Measurements from ENCODE around the gene MED27. TPM values are rescaled to one million over a fixed set of nuclear protein-coding genes. Genes with fewer than 3 reads are reported as not detected.

Gene MED27
- total RNA-seq, 2 donors from 2014 or later: 29.8 to 37.0 TPM

DNA sequence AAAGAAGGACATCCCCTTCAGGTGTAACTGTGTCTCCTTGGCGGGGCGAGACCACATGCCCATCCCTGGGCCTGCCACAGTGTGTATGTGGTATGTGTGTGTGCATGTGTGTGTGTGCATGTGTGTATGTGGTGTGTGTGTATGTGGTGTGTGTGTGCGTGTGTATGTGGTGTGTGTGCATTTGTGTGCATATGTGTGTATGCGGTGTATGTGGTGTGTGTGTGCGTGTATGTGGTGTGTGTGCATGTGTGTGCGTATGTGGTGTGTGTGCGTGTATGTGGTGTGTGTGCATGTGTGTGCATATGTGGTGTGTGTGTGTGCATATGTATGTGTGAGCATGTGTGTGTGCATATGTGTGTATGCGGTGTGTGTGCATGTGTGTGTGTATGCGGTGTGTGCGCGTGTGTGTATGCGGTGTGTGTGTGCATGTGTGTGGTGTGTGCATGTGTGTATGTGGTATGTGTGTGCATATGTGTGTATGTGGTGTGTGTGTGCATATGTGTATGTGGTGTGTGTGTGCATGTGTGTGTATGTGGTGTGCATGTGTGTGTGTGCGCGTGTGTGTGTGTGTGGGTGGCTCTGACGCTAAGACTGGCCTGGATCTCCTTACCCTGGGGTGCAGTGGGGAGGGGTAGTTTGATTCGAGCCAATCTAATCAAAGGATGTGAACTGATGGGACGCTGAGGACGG is 231.9 kb downstream of the MED27 start:
- H3K4me1 ChIP-seq (ENCODE audit: control insufficient read depth, insufficient read depth, low read length): no peaks in the 10 kb centered on the region
- TF ChIP-seq, protein P1, sequence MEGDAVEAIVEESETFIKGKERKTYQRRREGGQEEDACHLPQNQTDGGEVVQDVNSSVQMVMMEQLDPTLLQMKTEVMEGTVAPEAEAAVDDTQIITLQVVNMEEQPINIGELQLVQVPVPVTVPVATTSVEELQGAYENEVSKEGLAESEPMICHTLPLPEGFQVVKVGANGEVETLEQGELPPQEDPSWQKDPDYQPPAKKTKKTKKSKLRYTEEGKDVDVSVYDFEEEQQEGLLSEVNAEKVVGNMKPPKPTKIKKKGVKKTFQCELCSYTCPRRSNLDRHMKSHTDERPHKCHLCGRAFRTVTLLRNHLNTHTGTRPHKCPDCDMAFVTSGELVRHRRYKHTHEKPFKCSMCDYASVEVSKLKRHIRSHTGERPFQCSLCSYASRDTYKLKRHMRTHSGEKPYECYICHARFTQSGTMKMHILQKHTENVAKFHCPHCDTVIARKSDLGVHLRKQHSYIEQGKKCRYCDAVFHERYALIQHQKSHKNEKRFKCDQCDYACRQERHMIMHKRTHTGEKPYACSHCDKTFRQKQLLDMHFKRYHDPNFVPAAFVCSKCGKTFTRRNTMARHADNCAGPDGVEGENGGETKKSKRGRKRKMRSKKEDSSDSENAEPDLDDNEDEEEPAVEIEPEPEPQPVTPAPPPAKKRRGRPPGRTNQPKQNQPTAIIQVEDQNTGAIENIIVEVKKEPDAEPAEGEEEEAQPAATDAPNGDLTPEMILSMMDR (conservative IDR thresholded peaks at IDR 0.05): no peak
- H3K27ac ChIP-seq (ENCODE audit: low read depth, low read length): no peak overlapping the region
- DNase-seq: no peak
- Mint-ChIP-seq H3K36me3 (ENCODE audit: low read depth) (no peaks in the 10 kb centered on the region), H3K4me1 (peaks cover 4% of the 10 kb centered on the region), H3K27me3 (ENCODE audit: insufficient read depth) (no peaks in the 10 kb centered on the region), H3K9me3 (no peaks in the 10 kb centered on the region), H3K27ac (no peak overlapping the region), H3K4me3 (no peak overlapping the region)
- WGBS, 2 experiments (ENCODE audit: insufficient coverage in 1 of 2, insufficient read length in 1 of 2): 94 to 96% methylated on average over 10 to 18 of the region's 18 CpGs
- H3K9ac ChIP-seq (ENCODE audit: extremely low read depth, low read length, poor library complexity, severe bottlenecking): no peak overlapping the region
- no peaks in the 10 kb centered on the region for H3K27me3 ChIP-seq (ENCODE audit: control insufficient read depth, insufficient read depth, low read length, poor library complexity, severe bottlenecking)
- H3K36me3 ChIP-seq (ENCODE audit: control insufficient read depth, insufficient read depth, low read length): no peaks in the 10 kb centered on the region
- H3K9me3 ChIP-seq (ENCODE audit: control insufficient read depth, low read length): no peaks in the 10 kb centered on the region
- no peak overlapping the region for H3K4me3 ChIP-seq (ENCODE audit: low read length)

DNA sequence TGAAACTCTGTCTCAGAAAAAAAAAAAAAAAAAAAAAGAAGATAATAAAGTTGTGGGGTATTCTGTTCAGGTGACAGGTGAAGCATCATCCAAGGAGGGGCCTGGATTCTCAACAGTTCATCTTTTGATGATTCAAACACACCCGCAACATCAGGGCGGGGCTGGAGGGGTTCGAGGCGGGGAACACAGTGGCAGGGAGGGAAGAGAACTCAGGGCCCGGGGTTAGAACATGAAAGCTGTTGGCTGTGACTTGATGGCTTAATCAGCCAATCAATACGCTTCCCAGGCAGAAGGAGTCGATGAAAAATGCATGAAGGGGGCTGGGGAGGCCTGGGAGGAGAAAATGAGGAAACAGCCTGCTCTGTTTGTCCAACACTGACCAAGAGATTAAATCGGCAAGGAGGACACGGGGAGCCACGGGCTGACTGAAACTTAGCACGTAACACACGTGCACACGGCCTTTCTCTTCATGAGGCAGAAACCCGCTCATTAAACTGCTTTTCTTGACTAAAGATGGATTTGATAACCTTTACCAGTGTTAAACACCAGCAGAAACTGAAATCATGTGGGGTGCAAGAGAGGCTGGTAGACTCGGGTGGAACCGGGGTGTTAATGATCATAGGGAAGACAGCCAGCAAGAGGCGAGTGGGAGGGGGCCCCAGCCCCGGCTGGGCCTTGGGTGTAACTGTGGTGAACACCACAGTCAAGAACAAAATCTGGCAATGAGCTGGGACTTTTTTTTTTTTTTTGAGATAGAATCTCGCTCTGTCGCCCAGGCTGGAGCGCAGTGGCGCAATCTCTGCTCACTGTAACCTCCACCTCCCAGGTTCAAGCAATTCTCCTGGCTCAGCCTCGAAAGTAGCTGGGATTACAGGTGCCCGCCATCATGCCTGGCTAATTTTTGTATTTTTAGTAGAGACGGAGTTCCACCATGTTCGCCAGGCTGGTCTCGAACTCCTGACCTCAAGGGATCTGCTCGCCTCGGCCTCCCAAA is 234.1 kb downstream of the MED27 start:
- Histone ChIP-seq H3K36me3 (ENCODE audit: control insufficient read depth, insufficient read depth, low read length) (no peaks in the 10 kb centered on the region), H3K4me3 (ENCODE audit: low read length) (no peak overlapping the region), H3K4me1 (ENCODE audit: control insufficient read depth, insufficient read depth, low read length) (no peaks in the 10 kb centered on the region), H3K27ac (ENCODE audit: low read depth, low read length) (no peak overlapping the region), H3K9ac (ENCODE audit: extremely low read depth, low read length, poor library complexity, severe bottlenecking) (no peak overlapping the region), H3K27me3 (ENCODE audit: control insufficient read depth, insufficient read depth, low read length, poor library complexity, severe bottlenecking) (no peaks in the 10 kb centered on the region), H3K9me3 (ENCODE audit: control insufficient read depth, low read length) (no peaks in the 10 kb centered on the region)
- Mint-ChIP-seq H3K4me3 (no peak overlapping the region), H3K27ac (no peak overlapping the region), H3K27me3 (ENCODE audit: insufficient read depth) (no peaks in the 10 kb centered on the region), H3K9me3 (no peaks in the 10 kb centered on the region), H3K4me1 (no peaks in the 10 kb centered on the region), H3K36me3 (ENCODE audit: low read depth) (no peaks in the 10 kb centered on the region)
- TF ChIP-seq, protein P1 (conservative IDR thresholded peaks at IDR 0.05): no peak
- WGBS, 2 experiments (ENCODE audit: insufficient coverage in 1 of 2, insufficient read length in 1 of 2): 92% methylated on average over 23 to 29 of the region's 29 CpGs
- no peak for DNase-seq

DNA sequence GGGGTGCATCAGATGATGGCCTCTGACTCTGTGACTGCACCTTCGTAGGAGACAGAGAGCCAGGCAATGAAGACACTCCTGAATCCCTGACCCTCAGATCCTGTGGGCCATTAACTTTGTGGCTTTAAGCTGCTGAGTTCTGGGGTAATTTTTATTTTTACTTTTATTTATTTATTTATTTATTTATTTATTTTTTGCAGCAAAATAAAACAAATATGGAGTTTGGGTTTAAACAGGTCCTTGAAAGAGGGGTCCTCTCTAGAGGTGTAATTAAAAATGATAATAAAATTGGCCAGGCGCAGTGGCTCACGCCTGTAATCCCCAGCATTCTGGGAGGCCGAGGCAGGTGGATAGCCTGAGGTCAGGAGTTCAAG is 234.9 kb downstream of the MED27 start:
- Histone ChIP-seq H3K36me3 (ENCODE audit: control insufficient read depth, insufficient read depth, low read length) (no peaks in the 10 kb centered on the region), H3K27ac (ENCODE audit: low read depth, low read length) (no peak overlapping the region), H3K9me3 (ENCODE audit: control insufficient read depth, low read length) (no peaks in the 10 kb centered on the region), H3K4me3 (ENCODE audit: low read length) (no peak overlapping the region), H3K4me1 (ENCODE audit: control insufficient read depth, insufficient read depth, low read length) (no peaks in the 10 kb centered on the region), H3K27me3 (ENCODE audit: control insufficient read depth, insufficient read depth, low read length, poor library complexity, severe bottlenecking) (no peaks in the 10 kb centered on the region), H3K9ac (ENCODE audit: extremely low read depth, low read length, poor library complexity, severe bottlenecking) (no peak overlapping the region)
- no peak for DNase-seq
- no peaks in the 10 kb centered on the region for H3K4me1 Mint-ChIP-seq
- H3K9me3 Mint-ChIP-seq: no peaks in the 10 kb centered on the region
- WGBS, 2 experiments (ENCODE audit: insufficient coverage in 1 of 2, insufficient read length in 1 of 2): 89 to 90% methylated on average over 3 to 4 of the region's 4 CpGs
- no peak overlapping the region for H3K4me3 Mint-ChIP-seq
- TF ChIP-seq, protein P1 (conservative IDR thresholded peaks at IDR 0.05): no peak
- H3K36me3 Mint-ChIP-seq (ENCODE audit: low read depth): no peaks in the 10 kb centered on the region
- H3K27me3 Mint-ChIP-seq (ENCODE audit: insufficient read depth): no peaks in the 10 kb centered on the region
- no peak overlapping the region for H3K27ac Mint-ChIP-seq

Data from endodermal cell (in vitro differentiated cells).